ENCODE data around the gene MYRFL.
A peak's percentile ranks its signal among the peaks of the same experiment; 100 is the strongest.
"Not testable (repeated sequence)": the region's sequence is repeated elsewhere in the genome, so short reads cannot be mapped to it uniquely, and the experiment has no call there.

Gene MYRFL

DNA sequence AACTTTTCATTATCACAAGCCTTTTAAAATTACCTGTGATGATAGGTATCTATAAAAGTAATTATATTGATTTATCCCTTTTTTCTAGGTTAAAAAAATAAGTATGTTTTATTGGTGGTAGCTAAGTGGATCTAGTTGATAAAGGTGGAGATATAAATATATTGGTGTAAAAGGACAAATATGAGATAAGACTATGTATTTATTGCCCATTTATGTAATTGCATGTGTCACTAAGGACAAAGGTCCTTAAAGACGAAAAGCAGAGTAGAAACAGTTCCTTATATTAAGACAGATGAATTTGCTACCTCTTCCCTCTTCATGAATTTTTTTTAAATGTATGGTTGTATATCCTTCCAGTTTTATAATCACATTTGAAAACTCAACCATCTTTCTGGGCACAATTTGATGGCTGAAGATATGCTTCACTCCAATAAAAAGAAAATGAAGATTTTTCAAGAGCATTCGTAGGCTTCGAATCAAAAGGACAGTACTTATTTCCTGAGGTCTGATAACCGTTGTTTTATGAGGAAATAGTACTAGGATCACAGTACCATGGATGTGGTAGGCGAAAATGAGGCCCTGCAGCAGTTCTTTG is at the start of gene MYRFL:
Gene MYRFL, plus strand, starts transcription at position 262 of the 595 bp plus-strand sequence. Its CDS starts 291 bp downstream, at position 553.
- DNase-seq = no peak

- peak; percentile 67 for DNase-seq
Measured at GRCh38 chr12:69779928-69780327, 45.1 kb upstream of the MYRFL start.

DNA sequence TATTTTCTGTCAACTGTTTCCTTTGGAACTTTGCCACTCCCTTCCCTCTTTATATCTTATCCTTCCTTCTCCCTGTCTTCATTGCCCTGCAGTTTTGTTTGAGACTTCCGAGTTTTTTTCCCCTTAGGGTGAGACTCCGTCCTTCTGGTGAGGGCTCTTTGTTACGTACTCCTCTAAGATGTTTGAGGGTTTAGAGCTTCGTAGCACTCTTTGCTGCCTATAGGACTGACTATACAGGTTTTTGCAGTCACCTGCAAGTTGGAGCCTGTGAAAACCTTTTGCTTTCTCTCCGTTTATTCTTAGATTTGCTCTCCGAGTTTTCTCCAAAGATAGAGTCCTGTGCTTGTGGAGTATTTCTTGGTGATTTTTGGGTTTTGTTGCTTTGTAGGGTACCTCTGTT is 41.7 kb upstream of the MYRFL start:
- no peak for DNase-seq

GRCh38 chr12:69789351-69789750 is 35.7 kb upstream of the MYRFL start:
- DNase-seq = no peak

DNA sequence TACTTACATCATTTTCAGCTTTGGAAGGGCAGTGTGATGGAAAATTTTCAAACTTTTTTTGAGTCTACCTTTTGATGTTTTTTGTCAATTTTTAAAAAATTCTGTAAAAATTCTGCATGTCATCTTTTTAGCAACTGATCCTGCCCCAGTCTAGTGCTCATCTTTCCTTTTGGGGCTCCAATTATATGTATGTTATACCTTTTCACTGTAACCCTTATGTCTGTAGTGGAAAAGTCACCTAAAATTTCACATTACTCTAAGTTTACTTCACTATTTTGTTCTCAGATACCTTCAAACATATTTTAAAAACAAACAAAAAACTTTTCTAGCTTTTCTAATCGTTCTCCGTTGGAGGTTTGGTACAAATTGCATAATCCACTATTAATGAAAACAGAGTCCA is 32.5 kb upstream of the MYRFL start:
- DNase-seq = no peak

DNA sequence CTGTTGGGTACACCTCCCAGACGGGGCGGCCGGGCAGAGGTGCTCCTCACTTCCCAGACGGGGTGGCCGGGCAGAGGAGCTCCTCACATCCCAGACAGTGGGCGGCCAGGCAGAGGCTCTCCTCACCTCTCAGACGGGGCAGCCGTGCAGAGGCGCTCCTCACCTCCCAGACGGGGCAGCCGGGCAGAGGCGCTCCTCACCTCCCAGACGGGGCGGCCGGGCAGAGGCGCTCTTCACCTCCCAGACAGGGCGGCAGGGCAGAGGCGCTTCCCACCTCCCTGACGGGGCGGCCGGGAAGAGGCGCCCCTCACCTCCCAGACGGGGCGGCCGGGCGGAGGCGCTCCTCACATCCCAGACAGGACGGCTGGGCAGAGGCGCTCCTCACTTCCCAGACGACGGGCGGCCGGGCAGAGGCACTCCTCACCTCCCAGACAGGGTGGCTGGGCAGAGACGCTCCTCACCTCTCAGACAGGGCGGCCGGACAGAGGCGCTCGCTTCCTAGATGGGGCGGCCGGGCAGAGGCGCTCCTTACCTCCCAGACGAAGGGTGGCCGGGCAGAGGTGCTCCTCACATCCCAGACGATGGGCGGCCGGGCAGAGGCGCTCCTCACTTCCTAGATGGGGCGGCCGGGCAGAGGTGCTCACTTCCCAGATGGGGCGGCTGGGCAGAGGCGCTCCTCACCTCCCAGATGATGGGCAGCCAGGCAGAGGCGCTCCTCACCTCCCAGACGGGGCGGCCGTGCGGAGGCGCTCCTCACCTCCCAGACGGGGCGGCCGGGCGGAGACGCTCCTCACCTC is 17.7 kb upstream of the MYRFL start:
- DNase-seq = not testable (repeated sequence)

DNA sequence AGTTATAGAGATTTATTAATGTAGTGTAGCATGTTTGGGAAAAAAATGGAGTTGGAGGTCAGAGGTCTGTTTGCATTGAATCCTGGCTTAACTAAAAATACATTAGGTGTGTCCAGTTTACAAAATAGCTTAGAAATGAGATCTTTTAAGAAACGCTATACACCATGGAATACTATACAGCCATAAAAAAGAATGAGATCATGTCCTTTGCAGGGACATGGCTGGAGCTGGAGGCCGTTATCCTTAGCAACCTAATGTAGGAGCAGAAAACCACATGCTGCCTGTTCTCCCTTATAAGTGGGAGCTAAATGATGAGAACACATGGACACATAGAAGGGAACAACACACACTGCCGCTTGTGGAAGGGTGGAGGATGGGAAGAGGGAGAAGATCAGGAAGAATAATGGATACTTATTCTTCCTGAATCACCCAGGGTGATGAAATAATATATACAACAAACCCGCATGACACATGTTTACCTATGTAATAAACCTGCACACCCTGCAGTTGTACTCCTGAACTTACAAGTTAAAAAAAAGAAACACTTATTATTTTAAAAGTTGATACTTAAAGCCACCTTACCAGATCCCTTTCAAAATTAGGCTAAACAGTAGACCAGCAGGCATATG is 14.0 kb upstream of the MYRFL start:
- DNase-seq = no peak

DNA sequence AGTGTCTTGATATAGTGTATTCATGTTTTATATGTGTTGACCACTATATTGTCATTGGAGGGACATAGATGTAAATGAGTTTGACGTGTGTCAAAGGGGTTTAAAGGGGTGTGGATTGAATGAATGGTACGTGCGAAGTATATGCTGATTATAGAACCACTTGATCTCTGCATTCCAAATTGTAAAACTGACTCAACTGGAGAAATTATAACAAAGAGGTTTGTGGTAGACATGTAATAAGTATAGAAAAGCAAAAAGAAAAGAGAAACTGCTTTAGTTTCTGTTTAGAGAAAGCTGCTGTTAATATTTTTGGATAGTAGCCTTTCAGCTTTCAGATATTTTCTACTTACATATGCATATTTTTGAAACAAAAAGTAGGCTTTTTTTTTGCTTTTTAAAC is 8.9 kb upstream of the MYRFL start:
- DNase-seq = no peak

GRCh38 chr12:69821032-69821455 is 4.0 kb upstream of the MYRFL start:
- no peak for DNase-seq

DNA sequence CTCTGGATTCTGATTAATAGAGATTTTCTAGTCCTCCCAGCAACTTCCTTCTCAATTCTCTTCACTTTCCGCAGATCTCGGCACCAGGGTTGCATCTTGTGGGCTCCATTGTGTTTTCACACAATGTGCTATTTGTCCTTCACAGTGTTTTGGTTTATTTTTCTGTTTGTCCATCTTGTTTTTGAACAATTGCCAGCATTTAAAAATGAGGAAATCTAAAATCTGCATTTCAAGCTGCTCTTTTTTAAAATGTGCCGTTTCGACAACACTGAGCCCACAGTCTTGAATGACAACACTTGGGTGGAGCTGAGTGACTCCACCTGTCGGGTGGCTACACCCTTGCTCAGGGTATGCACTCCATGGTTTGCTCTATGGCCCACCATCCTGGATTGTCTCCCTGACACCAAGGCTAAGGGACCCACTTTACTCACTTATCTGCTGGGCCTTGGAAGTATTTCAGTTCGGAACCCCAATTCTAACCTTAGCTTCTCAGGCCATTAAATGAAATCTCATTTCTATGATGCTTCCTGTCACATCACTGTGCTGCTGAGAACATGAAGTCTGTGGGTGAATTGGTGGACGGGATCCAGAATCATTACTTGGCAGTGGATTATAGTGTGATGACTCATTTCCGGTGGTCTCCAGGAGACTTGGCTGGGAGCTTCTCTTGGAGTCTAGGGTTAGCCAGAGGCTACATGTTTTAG is 3.4 kb upstream of the MYRFL start:
- peak; percentile 26 for DNase-seq

DNA sequence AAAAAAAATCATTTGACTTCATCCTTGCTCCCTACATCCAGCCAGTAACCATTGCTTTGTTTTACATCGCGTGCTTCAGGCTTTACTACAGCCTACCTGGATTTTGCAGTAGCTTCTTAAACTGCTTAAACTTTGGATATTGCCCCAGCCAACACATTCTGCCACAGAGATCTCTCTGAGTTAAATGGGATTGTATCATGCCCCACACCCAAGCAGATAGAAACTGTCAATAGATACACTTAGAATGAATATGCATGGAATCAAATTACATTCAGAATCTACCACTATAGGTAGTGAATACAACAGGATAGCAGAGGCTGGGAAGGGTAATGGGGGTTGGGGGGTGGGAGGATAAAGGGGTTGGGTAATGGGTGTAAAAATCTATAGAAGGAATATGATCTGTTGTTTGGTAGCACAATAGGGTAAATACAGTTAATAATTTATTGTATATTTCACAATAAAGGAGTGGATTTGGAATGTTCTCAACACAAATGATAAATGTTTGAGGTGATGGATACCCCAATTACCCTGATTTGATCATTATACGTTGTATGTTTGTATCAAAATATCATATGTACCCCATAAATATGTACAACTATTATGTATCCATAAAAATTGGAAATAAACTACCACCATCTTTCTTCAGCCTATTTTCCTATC is 2.7 kb upstream of the MYRFL start:
- no peak for DNase-seq

DNA sequence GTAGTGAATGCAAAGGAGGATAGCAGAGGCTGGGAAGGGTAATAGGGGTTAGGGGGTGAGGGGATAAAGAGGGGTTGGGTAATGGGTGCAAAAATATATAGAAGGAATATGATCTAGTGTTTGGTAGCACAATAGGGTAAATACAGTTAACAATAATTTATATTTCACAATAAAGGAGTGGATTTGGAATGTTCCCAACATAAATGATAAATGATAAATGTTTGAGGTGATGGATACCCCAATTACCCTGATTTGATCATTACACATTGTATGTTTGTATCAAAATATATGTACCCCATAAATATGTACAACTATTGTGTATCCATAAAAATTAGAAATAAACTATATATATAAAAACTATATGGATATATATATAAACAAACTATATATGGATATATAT is 999 bp upstream of the MYRFL start:
- DNase-seq = no peak

- DNase-seq = no peak
Measured at GRCh38 chr12:69828897-69829296, 3.9 kb downstream of the MYRFL start.

- no peak for DNase-seq
Measured at GRCh38 chr12:69833696-69834095, 8.7 kb downstream of the MYRFL start.

DNA sequence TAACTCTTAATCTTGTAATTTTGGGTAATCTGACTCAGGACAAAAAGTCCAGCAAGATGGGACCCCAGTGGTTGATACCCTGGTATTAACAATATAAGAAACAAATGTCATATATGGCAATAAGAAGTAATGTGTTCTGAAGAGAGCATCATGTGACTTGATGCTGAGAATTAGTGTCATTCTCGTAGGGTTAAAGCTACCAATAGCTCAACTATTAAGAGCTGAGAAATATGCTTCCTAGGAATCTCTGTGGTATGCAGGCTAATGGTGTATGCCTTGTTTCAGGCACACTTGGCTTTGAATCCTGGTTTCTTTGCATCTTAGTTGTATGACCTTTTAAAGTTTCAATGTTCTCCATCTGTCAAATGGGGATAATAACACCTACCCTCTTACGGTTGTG is 9.1 kb downstream of the MYRFL start:
- no peak for DNase-seq

DNA sequence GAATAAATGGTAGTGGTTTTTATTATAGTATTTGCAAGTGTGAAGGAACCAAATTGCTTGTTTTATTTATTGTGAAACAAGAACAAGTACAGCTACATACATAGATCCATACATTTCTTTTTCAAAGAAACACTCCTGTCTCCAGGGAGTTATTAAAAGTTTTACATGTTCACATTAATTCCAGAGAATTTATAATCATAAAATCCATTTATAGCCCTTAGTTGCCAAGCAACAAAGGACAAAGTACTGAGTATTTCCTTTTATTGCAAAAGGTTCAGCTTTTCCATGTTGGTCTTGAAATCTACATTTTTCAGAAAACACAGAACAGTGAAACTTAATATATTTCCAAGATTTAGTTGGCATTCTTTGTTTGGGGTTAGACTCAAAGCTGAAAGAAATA is 9.5 kb downstream of the MYRFL start:
- no peak for DNase-seq

GRCh38 chr12:69835081-69835480 is 10.1 kb downstream of the MYRFL start:
- peak; percentile 44 for DNase-seq

GRCh38 chr12:69836015-69836414 is 11.0 kb downstream of the MYRFL start:
- DNase-seq = no peak

- DNase-seq = no peak
Measured at GRCh38 chr12:69837191-69837590, 12.2 kb downstream of the MYRFL start.

DNA sequence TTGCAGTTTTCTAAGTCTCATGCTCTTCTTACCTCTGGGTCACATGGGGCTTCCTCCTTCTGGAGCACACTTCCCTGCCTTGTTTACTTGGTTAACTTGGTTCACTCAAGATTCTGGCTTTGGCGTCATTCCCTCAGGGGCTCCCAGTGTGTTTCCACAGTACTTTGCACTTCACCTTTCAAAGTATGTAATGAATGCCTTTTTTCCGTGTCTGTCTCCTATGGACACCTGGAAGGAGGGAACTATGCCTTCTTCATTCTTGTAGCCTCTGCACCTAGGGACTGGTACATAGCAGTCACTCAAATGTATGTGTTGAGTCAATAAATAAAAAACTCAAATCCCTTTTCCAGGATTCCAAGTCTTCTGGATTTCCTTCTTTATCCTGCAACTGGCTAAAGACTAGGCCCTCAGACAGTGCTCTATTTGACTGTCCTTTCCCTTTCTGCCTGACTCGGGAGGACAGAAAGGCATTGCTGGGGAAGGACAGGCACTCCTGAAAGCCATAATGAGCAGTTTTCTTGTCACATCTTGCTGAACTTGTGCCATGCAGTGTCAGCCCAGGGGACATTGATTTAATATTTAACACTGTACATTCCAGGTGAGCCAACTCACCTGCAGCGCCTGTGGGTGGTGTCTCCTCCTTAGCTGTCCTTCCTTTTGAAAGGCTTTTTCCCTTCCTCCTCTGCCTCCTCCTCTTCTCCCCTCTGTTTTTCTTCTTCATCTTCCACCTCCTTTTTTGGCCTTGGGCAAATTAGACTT is 12.8 kb downstream of the MYRFL start:
- DNase-seq = no peak

GRCh38 chr12:69840727-69841126 is 15.7 kb downstream of the MYRFL start:
- no peak for DNase-seq

DNA sequence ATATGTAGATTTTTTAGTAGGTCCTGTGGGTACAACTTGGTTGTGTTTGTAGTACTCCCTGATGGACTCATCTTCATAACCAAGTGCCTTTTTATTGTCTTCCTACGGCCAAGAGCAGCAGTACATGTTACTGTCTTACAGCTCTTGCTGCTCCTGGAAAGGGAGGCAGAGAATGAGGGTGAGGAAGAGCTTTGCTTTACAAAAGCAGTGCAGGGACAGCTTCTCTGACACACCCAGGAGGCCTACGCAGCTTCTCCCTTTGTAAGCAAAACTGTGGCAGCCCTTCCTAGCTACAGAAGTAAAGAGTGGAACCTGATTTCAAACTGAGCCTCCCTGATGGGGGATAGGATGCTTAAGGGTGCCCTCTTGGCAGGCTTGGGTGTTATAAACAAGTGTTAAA is 18.6 kb downstream of the MYRFL start:
- DNase-seq = no peak
